IPS-18a (cell line): ENCODE measurements around the gene WDR49.

Experiments
- H3K27ac ChIP-seq: one replicate; pipeline ENCODE4 v1.5.1; 2013; ENCODE audit warnings: low read length
- H3K27me3 ChIP-seq: one replicate; pipeline ENCODE4 v1.6.1; 2013; ENCODE audit warnings: mild to moderate bottlenecking, low read length; ENCODE audit not compliant: control insufficient read depth, insufficient read depth
- H3K36me3 ChIP-seq: one replicate; pipeline ENCODE4 v1.6.1; 2013; ENCODE audit warnings: low read depth, low read length; ENCODE audit not compliant: control insufficient read depth
- H3K4me1 ChIP-seq: one replicate; pipeline ENCODE4 v1.6.1; 2013; ENCODE audit warnings: low read depth, low read length; ENCODE audit not compliant: control insufficient read depth
- H3K4me3 ChIP-seq: one replicate; pipeline ENCODE4 v1.5.1; 2013; ENCODE audit warnings: low read length
- H3K9ac ChIP-seq: one replicate; pipeline ENCODE4 v1.6.1; 2013; ENCODE audit warnings: mild to moderate bottlenecking, low read length, moderate library complexity
- H3K9me3 ChIP-seq: one replicate; pipeline ENCODE4 v1.6.1; 2013; ENCODE audit warnings: low read depth, low read length; ENCODE audit not compliant: control insufficient read depth

The WDR49 gene

DNA sequence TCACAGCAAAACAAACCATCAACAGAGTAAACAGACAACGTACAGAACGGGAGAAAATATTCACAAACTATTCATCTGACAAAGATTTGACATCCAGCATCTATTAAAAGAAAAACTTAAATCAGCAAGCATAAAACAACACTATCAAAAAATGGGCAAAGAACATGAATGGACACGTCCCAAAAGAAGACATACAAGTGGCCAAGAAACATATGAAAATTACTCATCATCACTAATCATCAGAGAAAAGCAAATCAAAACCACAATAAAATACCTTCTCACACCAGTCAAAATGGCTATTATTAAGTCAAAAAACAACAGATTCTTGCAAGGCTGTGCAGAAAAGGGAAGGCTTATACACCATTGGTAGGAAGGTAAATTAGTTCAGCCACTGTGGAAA lies 166.2 kb downstream of the WDR49 start:
- Histone ChIP-seq H3K4me3 (no peak overlapping the region), H3K9me3 (no peaks in the 10 kb centered on the region), H3K27ac (no peak overlapping the region), H3K9ac (no peak overlapping the region), H3K4me1 (peaks cover 17% of the 10 kb centered on the region), H3K27me3 (no peaks in the 10 kb centered on the region), H3K36me3 (no peaks in the 10 kb centered on the region)

DNA sequence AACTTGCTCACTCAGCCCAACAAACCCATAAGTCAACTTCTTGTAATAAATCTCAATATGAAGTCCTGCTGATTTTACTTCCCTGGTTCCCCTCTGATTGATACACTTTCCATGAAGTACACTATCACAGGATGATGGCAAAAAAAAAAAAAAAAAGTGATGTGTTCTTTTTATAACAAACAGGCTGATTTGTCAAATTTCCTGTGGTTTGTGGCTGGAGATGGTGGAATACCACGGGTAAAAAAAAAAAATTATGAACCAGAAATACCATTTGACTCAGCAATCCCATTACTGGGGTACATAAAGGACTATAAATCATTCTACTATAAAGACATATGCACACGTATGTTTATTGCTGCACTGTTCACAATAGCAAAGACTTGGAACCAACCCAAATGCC lies 169.2 kb downstream of the WDR49 start:
- Histone ChIP-seq H3K36me3 (no peaks in the 10 kb centered on the region), H3K27ac (no peak overlapping the region), H3K9me3 (no peaks in the 10 kb centered on the region), H3K4me3 (no peak overlapping the region), H3K27me3 (no peaks in the 10 kb centered on the region), H3K4me1 (no peaks in the 10 kb centered on the region), H3K9ac (no peak overlapping the region)

DNA sequence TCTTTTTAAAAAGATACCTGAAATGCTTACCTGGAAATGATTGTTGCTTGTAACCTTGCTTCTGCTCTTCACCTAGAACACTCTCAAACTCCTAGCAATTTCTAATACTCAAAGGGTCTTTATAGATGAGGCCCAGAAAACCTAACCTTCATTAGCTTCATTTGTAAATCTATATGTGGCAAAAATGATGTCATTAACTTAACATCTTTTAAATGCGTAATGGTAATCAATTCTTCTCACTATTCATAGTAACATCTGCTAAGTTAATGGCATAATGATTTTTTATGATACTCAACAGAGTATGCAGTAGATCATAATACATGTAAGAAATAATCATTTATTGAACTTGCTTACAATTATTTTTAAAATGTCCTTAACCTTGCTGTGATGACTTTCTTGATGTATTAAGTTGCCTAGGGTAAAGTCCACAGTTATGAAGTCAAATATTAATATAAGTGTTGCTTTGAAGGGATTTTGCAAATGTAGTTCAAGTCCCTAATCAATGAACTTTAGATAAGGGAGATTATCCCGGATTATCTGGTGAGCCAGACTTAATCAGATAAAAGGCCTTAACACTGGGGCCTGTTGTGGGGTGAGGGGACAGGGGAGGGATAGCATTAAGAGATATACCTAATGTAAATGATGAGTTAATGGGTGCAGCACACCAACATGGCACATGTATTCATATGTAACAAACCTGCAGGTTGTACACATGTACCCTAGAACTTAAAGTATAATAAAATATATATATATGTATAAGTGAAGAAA lies 169.8 kb downstream of the WDR49 start:
- Histone ChIP-seq H3K9ac (no peak overlapping the region), H3K27ac (no peak overlapping the region), H3K4me1 (no peaks in the 10 kb centered on the region), H3K4me3 (no peak overlapping the region), H3K9me3 (no peaks in the 10 kb centered on the region), H3K36me3 (no peaks in the 10 kb centered on the region), H3K27me3 (no peaks in the 10 kb centered on the region)

DNA sequence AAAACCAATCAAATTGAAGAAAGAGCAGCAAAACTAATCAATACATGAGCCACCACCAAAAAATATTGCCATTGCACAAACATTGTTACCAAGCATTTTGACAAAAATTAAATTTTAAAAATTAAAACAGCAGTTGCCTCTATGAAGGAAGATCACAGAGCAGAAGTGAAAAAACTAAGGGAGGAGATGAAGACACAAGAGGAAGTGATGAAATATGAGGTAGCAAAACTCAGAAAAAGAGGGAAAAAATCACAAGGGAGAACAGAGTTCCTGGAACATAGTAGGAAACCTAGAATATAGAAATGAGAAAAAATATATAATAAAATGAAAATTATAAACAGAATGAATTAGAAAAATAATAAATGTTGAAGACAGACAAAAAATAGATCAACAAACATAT lies 172.6 kb downstream of the WDR49 start:
- H3K36me3 ChIP-seq = no peaks in the 10 kb centered on the region

DNA sequence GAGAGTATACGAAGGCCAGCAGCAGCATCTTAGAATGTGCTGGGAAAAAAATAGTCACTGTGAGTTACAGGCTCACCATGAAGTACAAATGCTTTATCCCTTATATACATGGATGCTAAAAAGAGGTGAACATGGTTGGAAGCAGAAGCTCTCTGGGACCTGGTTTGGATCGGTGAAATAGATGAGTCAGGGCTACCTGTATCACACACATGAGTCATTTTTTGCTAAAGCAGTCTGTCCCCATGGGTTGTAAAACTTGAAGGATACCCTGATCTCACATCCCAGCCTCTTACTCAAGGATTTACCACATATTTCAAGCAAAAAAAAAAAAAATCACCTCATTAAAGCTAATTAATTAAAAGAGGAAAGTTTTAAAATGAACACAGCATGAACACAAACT lies 173.0 kb downstream of the WDR49 start:
- H3K27me3 ChIP-seq = no peaks in the 10 kb centered on the region
- H3K27ac ChIP-seq = no peak overlapping the region
- no peaks in the 10 kb centered on the region for H3K4me1 ChIP-seq
- H3K9ac ChIP-seq = no peak overlapping the region
- no peak overlapping the region for H3K4me3 ChIP-seq
- no peaks in the 10 kb centered on the region for H3K9me3 ChIP-seq
- H3K36me3 ChIP-seq = no peaks in the 10 kb centered on the region

More for the DNA sequence above, 172.6 kb downstream of the WDR49 start:
- Histone ChIP-seq H3K27ac (no peak overlapping the region), H3K27me3 (no peaks in the 10 kb centered on the region), H3K9ac (no peak overlapping the region), H3K9me3 (no peaks in the 10 kb centered on the region), H3K4me3 (no peak overlapping the region), H3K4me1 (no peaks in the 10 kb centered on the region)

DNA sequence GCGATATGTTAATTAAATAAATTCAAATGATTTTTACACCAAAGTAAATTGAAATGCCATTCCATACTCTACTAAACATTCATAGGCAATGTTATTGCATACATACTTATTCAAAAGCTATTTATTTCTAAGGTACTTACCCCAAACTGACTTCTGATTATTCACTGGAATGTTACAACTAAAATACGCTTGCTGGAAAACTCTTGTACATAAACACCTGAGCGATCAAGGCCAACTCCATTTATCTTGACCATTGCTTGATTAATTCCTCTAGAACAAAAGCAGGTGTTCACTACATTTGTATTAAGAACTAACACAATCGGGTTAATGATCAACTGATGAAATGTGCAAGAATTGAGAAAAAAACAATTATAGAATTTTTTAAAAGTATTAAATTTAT lies 179.9 kb downstream of the WDR49 start, which contains the start of gene SERPINI2:
TSS of gene SERPINI2 (minus strand) at position 180 of the 400 bp plus-strand sequence. CDS start 2,208 bp downstream, outside the sequence.
- no peak within 1 kb of the TSS for H3K4me3 ChIP-seq
- H3K27ac ChIP-seq = no peak within 1 kb of the TSS
- no peaks in the 10 kb centered on the region for H3K4me1 ChIP-seq
- no peaks in the 10 kb centered on the region for H3K9me3 ChIP-seq
- H3K9ac ChIP-seq = no peak within 1 kb of the TSS
- H3K27me3 ChIP-seq = no peaks in the 10 kb centered on the region
- H3K36me3 ChIP-seq = no peaks in the 10 kb centered on the region

DNA sequence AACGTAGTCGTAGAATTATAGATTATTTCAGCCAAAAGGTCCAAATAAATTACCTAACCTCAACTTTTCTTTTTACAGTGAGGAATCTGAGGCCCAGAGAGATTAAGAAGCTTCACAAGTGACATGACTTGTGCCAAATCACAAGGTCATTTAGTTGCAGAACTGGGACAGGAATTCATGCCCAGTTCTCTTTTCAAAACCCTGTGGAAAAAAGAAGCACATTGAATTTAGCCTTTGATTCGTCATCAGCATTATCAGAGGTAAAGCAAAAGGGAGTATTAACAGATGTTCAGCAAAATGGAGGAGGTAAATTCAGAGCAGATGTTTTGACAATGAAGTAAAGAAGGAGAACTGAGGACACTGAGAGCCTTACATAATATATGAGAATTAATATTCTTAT lies 184.4 kb downstream of the WDR49 start:
- Histone ChIP-seq H3K4me1 (peaks cover 10% of the 10 kb centered on the region), H3K9me3 (no peaks in the 10 kb centered on the region), H3K36me3 (no peaks in the 10 kb centered on the region), H3K4me3 (no peak overlapping the region), H3K9ac (no peak overlapping the region), H3K27me3 (no peaks in the 10 kb centered on the region), H3K27ac (no peak overlapping the region)

DNA sequence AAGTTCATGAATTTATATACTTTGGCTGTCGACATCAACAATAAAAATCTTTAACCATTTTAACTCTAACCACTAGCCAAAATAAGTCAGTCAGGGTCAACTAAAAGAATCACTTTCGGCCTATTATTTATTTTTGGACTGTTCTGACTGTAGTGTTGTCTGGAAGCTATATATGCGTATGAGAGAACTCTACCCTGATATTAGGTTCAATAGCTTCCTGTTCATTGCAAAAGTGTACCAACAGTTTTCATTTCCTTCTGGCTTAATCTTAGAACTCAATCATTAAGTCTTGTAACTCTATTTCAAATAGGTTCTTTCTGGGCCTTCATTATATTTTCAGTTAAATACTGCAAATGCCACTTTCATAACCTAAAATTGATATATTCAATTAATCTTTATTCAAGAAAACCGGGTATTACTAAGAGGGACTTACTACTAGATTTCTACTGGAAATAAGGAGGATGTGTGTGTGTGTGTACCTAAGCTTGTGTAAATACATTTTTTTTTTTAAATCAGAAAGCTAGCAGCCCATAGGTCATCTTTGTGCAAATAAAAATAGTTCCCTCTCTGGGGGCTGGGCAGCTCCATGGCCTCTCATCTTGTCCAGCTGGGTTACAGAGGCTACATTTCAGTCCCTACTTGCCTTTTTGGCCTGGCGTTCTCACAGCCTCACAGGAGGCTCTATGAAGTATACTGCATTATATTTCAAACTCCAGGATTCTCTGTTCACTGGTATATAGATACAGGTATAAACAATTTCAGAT lies 185.7 kb downstream of the WDR49 start:
- H3K27ac ChIP-seq = no peak overlapping the region
- H3K9ac ChIP-seq = no peak overlapping the region
- peaks cover 10% of the 10 kb centered on the region for H3K4me1 ChIP-seq
- no peaks in the 10 kb centered on the region for H3K9me3 ChIP-seq
- H3K27me3 ChIP-seq = no peaks in the 10 kb centered on the region
- H3K36me3 ChIP-seq = no peaks in the 10 kb centered on the region
- H3K4me3 ChIP-seq = no peak overlapping the region

DNA sequence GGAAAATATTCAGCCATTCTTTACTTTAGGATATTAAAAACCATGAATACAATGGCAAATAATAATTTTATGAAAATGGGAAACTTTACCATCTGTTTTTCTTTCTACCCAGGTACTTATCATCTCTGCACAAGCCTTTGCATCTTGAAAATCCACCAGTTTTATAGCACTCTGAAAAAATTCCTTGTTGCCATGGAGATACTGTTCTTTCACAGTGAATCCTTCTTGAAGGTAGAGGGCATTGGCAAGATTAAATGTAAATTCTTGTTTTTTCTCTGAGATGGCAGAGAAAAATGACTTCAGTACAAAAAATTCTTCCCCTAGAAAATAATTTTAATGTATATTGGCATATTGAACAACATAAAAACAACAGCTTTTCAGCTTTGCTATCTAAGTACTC lies 186.8 kb downstream of the WDR49 start:
- Histone ChIP-seq H3K4me1 (peaks cover 10% of the 10 kb centered on the region), H3K27ac (no peak overlapping the region), H3K9ac (no peak overlapping the region)

DNA sequence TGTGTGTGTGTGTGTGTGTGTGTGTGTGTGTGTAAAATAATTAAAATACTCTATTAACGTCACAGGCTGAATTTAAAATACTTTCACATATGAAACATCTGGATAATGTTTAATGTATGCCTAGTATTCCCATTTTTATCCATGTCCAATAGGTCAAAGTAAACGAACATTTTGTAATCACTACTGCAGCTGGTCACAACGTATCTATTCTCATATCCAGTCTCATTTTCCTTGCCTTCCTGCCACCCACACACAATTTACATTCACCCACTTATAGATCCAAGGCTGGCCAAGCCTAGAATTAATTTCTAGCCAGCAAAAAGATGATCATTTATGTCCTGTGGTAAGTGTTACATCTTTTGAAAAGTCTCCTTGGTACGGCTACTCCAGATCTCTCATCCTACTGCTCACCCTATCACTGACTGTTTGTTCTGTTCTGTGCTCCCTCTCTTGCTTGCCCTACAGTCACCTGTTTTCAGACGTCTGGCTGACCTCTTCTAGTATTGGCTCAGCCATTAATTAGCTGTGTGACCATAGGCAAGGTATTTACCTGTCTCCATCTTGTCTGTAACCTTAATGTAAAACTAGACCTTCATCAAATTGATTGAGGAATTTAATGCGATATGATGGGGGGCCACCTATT lies 197.5 kb downstream of the WDR49 start:
- H3K27ac ChIP-seq = no peak overlapping the region
- no peaks in the 10 kb centered on the region for H3K27me3 ChIP-seq
- peaks cover 15% of the 10 kb centered on the region for H3K4me1 ChIP-seq
- H3K36me3 ChIP-seq = no peaks in the 10 kb centered on the region
- no peak overlapping the region for H3K9ac ChIP-seq
- no peaks in the 10 kb centered on the region for H3K9me3 ChIP-seq
- H3K4me3 ChIP-seq = no peak overlapping the region

More for the DNA sequence above, 186.8 kb downstream of the WDR49 start:
- Histone ChIP-seq H3K36me3 (no peaks in the 10 kb centered on the region), H3K9me3 (no peaks in the 10 kb centered on the region), H3K4me3 (no peak overlapping the region), H3K27me3 (no peaks in the 10 kb centered on the region)

DNA sequence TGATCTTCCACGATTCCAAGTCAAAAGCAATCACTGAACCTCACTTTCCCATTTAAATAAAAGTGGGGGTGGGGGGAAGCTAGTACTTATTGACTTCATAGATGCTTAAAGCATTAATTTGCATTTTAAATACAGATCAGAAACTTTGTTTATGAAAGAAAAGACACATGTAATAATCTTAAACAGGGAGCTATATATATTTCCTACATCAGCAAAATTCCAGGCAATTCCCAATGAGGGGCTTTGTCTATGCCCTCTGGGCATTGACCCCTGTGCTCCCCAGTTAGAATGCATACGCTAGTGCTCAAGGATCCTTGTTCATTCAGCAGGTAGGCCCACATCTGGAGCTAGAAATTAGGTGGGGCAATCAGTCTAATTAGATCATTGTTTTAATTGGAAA lies 199.9 kb downstream of the WDR49 start:
- Histone ChIP-seq H3K9ac (no peak overlapping the region), H3K4me3 (no peak overlapping the region), H3K27ac (no peak overlapping the region)

More for the DNA sequence above, 199.9 kb downstream of the WDR49 start:
- H3K4me1 ChIP-seq = peaks cover 15% of the 10 kb centered on the region
- H3K9me3 ChIP-seq = no peaks in the 10 kb centered on the region
- no peaks in the 10 kb centered on the region for H3K36me3 ChIP-seq
- H3K27me3 ChIP-seq = no peaks in the 10 kb centered on the region
